PC-3 (cell line): ENCODE data around the gene SIRPB2. TPM values are rescaled to one million over a fixed set of nuclear protein-coding genes. Genes with fewer than 3 reads are reported as not detected.

Experiments used
- ATAC-seq: fragments of 200-7000 bp; cut with Tn5 transposase; 2 replicates; pipeline ENCODE4 v1.9.1; 2020; ENCODE audit warnings: mild to moderate bottlenecking, moderate library complexity
- BruUV-seq: library from RNA; stranded (reverse); fragments of 400-500 nt; replicated peaks from 2 replicates; lab custom pipeline; 2021; lab: Mats Ljungman, UMichigan
- CTCF ChIA-PET: fragments of 300-600 bp; sonication (Branson Sonifier 250); formaldehyde crosslinking; loops from one replicate; lab custom pipeline; 2022; ENCODE audit warnings: antibody characterized with exemption; lab: Charles Lee
- POLR2A ChIA-PET: fragments of 300-600 bp; sonication (Branson Sonifier 250); formaldehyde crosslinking; loops from one replicate; lab custom pipeline; 2022; ENCODE audit warnings: antibody characterized with exemption; ENCODE audit not compliant: unreplicated experiment; lab: Charles Lee
- DNase-seq: peaks from one replicate; pipeline ENCODE4 v3.0.0-alpha.2; 2015
- H2AFZ ChIP-seq: fragments of 300-600 bp; sonication (generic); 2 replicates; pipeline ENCODE4 v1.6.0; 2016; ENCODE audit warnings: antibody characterized with exemption, low read length
- H3F3A ChIP-seq: fragments of 300-600 bp; sonication (generic); one replicate; pipeline ENCODE4 v1.6.0; 2017; ENCODE audit warnings: antibody characterized with exemption, low read length, control low read depth, mild to moderate bottlenecking; ENCODE audit not compliant: unreplicated experiment
- H3K27ac ChIP-seq: fragments of 300-600 bp; sonication (generic); 2 replicates; pipeline ENCODE4 v1.5.1; 2016; ENCODE audit warnings: mild to moderate bottlenecking, low read length
- H3K27me3 ChIP-seq: fragments of 300-600 bp; sonication (generic); 2 replicates; pipeline ENCODE4 v1.6.1; 2016; ENCODE audit warnings: low read length, mixed read lengths
- H3K36me3 ChIP-seq: fragments of 300-600 bp; sonication (generic); 2 replicates; pipeline ENCODE4 v1.6.1; 2016; ENCODE audit warnings: low read depth, mixed run types, low read length, mixed read lengths
- H3K4me1 ChIP-seq: fragments of 300-600 bp; sonication (generic); 2 replicates; pipeline ENCODE4 v1.5.1; 2016; ENCODE audit warnings: low read length; ENCODE audit not compliant: insufficient read depth
- H3K4me2 ChIP-seq: fragments of 300-600 bp; sonication (generic); 2 replicates; pipeline ENCODE4 v1.6.0; 2016; ENCODE audit warnings: low read length
- H3K4me3 ChIP-seq: fragments of 300-600 bp; sonication (generic); 2 replicates; pipeline ENCODE4 v1.5.1; 2016; ENCODE audit warnings: mild to moderate bottlenecking, low read length, mixed read lengths
- H3K79me2 ChIP-seq: fragments of 300-600 bp; sonication (generic); 2 replicates; pipeline ENCODE4 v1.6.1; 2017; ENCODE audit warnings: low read length, mixed read lengths
- H3K9ac ChIP-seq: fragments of 300-600 bp; sonication (generic); 2 replicates; pipeline ENCODE4 v1.6.0; 2016; ENCODE audit warnings: mild to moderate bottlenecking, low read length
- H3K9me2 ChIP-seq: fragments of 300-600 bp; sonication (generic); replicated peaks from 2 replicates; pipeline ENCODE4 v1.6.1; 2016; ENCODE audit warnings: mixed run types, low read length, mixed read lengths
- H3K9me3 ChIP-seq: fragments of 300-600 bp; sonication (generic); 2 replicates; pipeline ENCODE4 v1.6.1; 2016; ENCODE audit warnings: low read length, mixed read lengths
- H4K20me1 ChIP-seq: fragments of 300-600 bp; sonication (generic); 2 replicates; pipeline ENCODE4 v1.6.1; 2016; ENCODE audit warnings: low read length, mixed read lengths
- EZH2 ChIP-seq: fragments of 300-600 bp; sonication (generic); IDR thresholded peaks from one replicate; pipeline ENCODE4 v1.6.1; 2017; ENCODE audit warnings: antibody characterized with exemption, mild to moderate bottlenecking, low read length; ENCODE audit not compliant: unreplicated experiment
- EZH2phosphoT487 ChIP-seq: fragments of 300-600 bp; sonication (generic); IDR thresholded peaks from 2 replicates; pipeline ENCODE4 v1.6.1; 2018; ENCODE audit warnings: mild to moderate bottlenecking, antibody characterized with exemption, low read length, borderline replicate concordance
- intact Hi-C: fragments of 100-400 bp; cut with micrococcal nuclease; formaldehyde crosslinking; loops from 2 replicates; pipeline ENCODE4 v1.9.0; 2023
- total RNA-seq: library from RNA; depleted of rRNA; stranded (reverse); fragments of >200 nt; gene quantifications from 2 replicates; pipeline ENCODE4 v1.2.3, GENCODE V29; 2014
- TF ChIP-seq, protein P1 (sequence below): fragments of 300-600 bp; sonication (generic); conservative IDR thresholded peaks from 2 replicates; pipeline ENCODE4 v1.5.1; 2017; ENCODE audit warnings: antibody characterized with exemption, low read depth, mild to moderate bottlenecking, low read length

SIRPB2 gene
- total RNA-seq, 1 experiment from 2014 or later, result 2.1 TPM

- Histone ChIP-seq H3K9me2 (no peaks in the 10 kb centered on the region), H3K36me3 (no peaks in the 10 kb centered on the region), H3K4me1 (peaks cover 17% of the 10 kb centered on the region; the same call in 1 of the 2 replicates), H3K9ac (no peak overlapping the region), H3F3A (peaks cover 10% of the 10 kb centered on the region), H4K20me1 (no peaks in the 10 kb centered on the region), H3K27me3 (no peaks in the 10 kb centered on the region), H2AFZ (no peak overlapping the region), H3K79me2 (no peaks in the 10 kb centered on the region), H3K4me2 (no peak overlapping the region), H3K9me3 (no peaks in the 10 kb centered on the region), H3K27ac (no peak overlapping the region), H3K4me3 (no peak overlapping the region)
- ATAC-seq, result no peak
- ChIA-PET CTCF (interaction anchor here (0.7 kb wide), 1 partner anchor 209 kb away, joined by 3 read pairs; no protein-coding TSS in a partner anchor), POLR2A (no interaction called here)
- DNase-seq, result no peak
- no peak for TF ChIP-seq EZH2phosphoT487
- no peak for TF ChIP-seq EZH2
- TF ChIP-seq, protein P1, sequence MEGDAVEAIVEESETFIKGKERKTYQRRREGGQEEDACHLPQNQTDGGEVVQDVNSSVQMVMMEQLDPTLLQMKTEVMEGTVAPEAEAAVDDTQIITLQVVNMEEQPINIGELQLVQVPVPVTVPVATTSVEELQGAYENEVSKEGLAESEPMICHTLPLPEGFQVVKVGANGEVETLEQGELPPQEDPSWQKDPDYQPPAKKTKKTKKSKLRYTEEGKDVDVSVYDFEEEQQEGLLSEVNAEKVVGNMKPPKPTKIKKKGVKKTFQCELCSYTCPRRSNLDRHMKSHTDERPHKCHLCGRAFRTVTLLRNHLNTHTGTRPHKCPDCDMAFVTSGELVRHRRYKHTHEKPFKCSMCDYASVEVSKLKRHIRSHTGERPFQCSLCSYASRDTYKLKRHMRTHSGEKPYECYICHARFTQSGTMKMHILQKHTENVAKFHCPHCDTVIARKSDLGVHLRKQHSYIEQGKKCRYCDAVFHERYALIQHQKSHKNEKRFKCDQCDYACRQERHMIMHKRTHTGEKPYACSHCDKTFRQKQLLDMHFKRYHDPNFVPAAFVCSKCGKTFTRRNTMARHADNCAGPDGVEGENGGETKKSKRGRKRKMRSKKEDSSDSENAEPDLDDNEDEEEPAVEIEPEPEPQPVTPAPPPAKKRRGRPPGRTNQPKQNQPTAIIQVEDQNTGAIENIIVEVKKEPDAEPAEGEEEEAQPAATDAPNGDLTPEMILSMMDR, result no peak
- BruUV-seq, result no TSS peak
- intact Hi-C loops, result no loop called here
Observed at GRCh38 chr20:1526310-1526709, 35.1 kb upstream of the SIRPB2 start.

GRCh38 chr20:1524004-1524403 lies 32.8 kb upstream of the SIRPB2 start:
- Histone ChIP-seq H3K4me1 (peaks cover 17% of the 10 kb centered on the region; the same call in 1 of the 2 replicates), H2AFZ (peak overlapping the region; percentile 72), H3K9me2 (no peaks in the 10 kb centered on the region), H3K9ac (no peak overlapping the region), H3K36me3 (no peaks in the 10 kb centered on the region), H3K9me3 (no peaks in the 10 kb centered on the region), H4K20me1 (no peaks in the 10 kb centered on the region), H3K4me3 (no peak overlapping the region), H3K79me2 (no peaks in the 10 kb centered on the region), H3K27ac (no peak overlapping the region), H3K4me2 (no peak overlapping the region; the same call in 1 of the 2 replicates), H3K27me3 (no peaks in the 10 kb centered on the region), H3F3A (peaks cover 10% of the 10 kb centered on the region)
- DNase-seq (peak; percentile 43), ATAC-seq (peak; percentile 20; the same call in 1 of the 2 replicates)
- BruUV-seq, result no TSS peak
- intact Hi-C loops, result no loop called here
- POLR2A ChIA-PET, result no interaction called here
- CTCF ChIA-PET, result no interaction called here
- TF ChIP-seq EZH2phosphoT487 (no peak), EZH2 (no peak)
- TF ChIP-seq, protein P1, result no peak

GRCh38 chr20:1517010-1517409 lies 25.8 kb upstream of the SIRPB2 start:
- H3F3A ChIP-seq, result no peaks in the 10 kb centered on the region
- BruUV-seq, result no TSS peak
- H3K4me1 ChIP-seq, result no peaks in the 10 kb centered on the region
- intact Hi-C loops, result no loop called here
- no peak overlapping the region for H3K27ac ChIP-seq
- H3K79me2 ChIP-seq, result no peaks in the 10 kb centered on the region
- no peak overlapping the region for H3K4me3 ChIP-seq
- ATAC-seq (no peak), DNase-seq (no peak)
- no peak overlapping the region for H2AFZ ChIP-seq
- no peaks in the 10 kb centered on the region for H3K27me3 ChIP-seq
- no peaks in the 10 kb centered on the region for H3K9me3 ChIP-seq
- no peaks in the 10 kb centered on the region for H3K36me3 ChIP-seq
- no peaks in the 10 kb centered on the region for H4K20me1 ChIP-seq
- no peaks in the 10 kb centered on the region for H3K9me2 ChIP-seq
- CTCF ChIA-PET, result no interaction called here
- H3K4me2 ChIP-seq, result no peak overlapping the region
- no peak overlapping the region for H3K9ac ChIP-seq
- TF ChIP-seq, protein P1, result no peak
- TF ChIP-seq EZH2 (no peak), EZH2phosphoT487 (no peak)
- POLR2A ChIA-PET, result no interaction called here
